Endothelial cell of umbilical vein (primary cell): ENCODE results near the gene CFHR1. TPM values are rescaled to one million over a fixed set of nuclear protein-coding genes. Genes with fewer than 3 reads are reported as not detected.
"Not testable (repeated sequence)": the region's sequence is repeated elsewhere in the genome, so short reads cannot be mapped to it uniquely, and the experiment has no call there.

Source experiments
- BruUV-seq: library from RNA; stranded (reverse); fragments of 400-500 nt; replicated peaks from 2 replicates; lab custom pipeline; 2021; lab: Mats Ljungman, UMichigan
- CTCF ChIA-PET: fragments of 300-600, 350-600 bp; sonication (Branson Sonifier 250); formaldehyde crosslinking; loops from one replicate; lab custom pipeline; 2021; ENCODE audit warnings: antibody characterized with exemption, inconsistent platforms; lab: Charles Lee
- POLR2A ChIA-PET: fragments of 300-600, 350-600 bp; sonication (Branson Sonifier 250); formaldehyde crosslinking; loops from one replicate; lab custom pipeline; 2021; ENCODE audit warnings: antibody characterized with exemption, inconsistent platforms; lab: Charles Lee
- DNase-seq: peaks from one replicate; pipeline ENCODE4 v3.0.0-alpha.2; 2011; ENCODE audit warnings: low read depth, low spot score
- FAIRE-seq: peaks from 2 replicates; lab custom pipeline; 2011; peaks lifted over from hg19 to GRCh38; lab: Jason Lieb, UNC
- H2AFZ ChIP-seq: 2 replicates; pipeline ENCODE4 v1.6.0; 2012; ENCODE audit warnings: low read depth, low read length, control low read depth, inconsistent platforms
- H3K27ac ChIP-seq: 2 replicates; pipeline ENCODE4 v1.5.1; 2011; ENCODE audit warnings: low read depth, mild to moderate bottlenecking, control low read depth, low read length, moderate library complexity; ENCODE audit not compliant: insufficient read depth
- H3K27me3 ChIP-seq, 2 experiments: 2 replicates each; pipeline versions ENCODE4 v1.6.0 to v1.6.1; 2011; ENCODE audit warnings: low read length in 2 of 2, mixed read lengths in 1 of 2; ENCODE audit not compliant: control insufficient read depth in 2 of 2, insufficient read depth in 2 of 2
- H3K36me3 ChIP-seq, 2 experiments: 2 replicates in 1 of 2; 3 replicates in 1 of 2; pipeline ENCODE4 v1.5.1; 2011; ENCODE audit warnings: low read length in 2 of 2, mild to moderate bottlenecking in 1 of 2, moderate library complexity in 1 of 2; ENCODE audit not compliant: control insufficient read depth in 2 of 2, insufficient read depth in 2 of 2; ENCODE audit errors: extremely low read depth in 1 of 2
- H3K4me1 ChIP-seq: 3 replicates; pipeline ENCODE4 v1.5.1; 2011; ENCODE audit warnings: mild to moderate bottlenecking, low read length; ENCODE audit not compliant: control insufficient read depth, insufficient read depth; ENCODE audit errors: extremely low read depth
- H3K4me2 ChIP-seq: 2 replicates; pipeline ENCODE4 v1.6.1; 2011; ENCODE audit warnings: low read length, control low read depth, mixed read lengths; ENCODE audit not compliant: insufficient read depth
- H3K4me3 ChIP-seq, 3 experiments: fragments of 200-600 bp in 1 of 3; sonication (generic), shearing (Covaris generic) in 1 of 3; replicated peaks in 1 of 3; 2 replicates each; pipeline ENCODE4 v1.5.1; 2011 to 2016; ENCODE audit warnings: control low read depth in 3 of 3, low read length in 3 of 3, mild to moderate bottlenecking in 2 of 3, inconsistent platforms in 1 of 3, low read depth in 1 of 3, moderate library complexity in 1 of 3; ENCODE audit not compliant: insufficient read depth in 1 of 3
- H3K79me2 ChIP-seq: 2 replicates; pipeline ENCODE4 v1.6.0; 2012; ENCODE audit warnings: low read length, inconsistent platforms; ENCODE audit not compliant: control insufficient read depth, insufficient read depth
- H3K9ac ChIP-seq: replicated peaks from 2 replicates; pipeline ENCODE3; 2011; ENCODE audit warnings: low read length, control low read depth; ENCODE audit not compliant: insufficient read depth; ENCODE audit errors: extremely low read depth
- H3K9me1 ChIP-seq: replicated peaks from 3 replicates; pipeline ENCODE4 v1.6.0; 2011; ENCODE audit warnings: mild to moderate bottlenecking, low read length; ENCODE audit not compliant: control insufficient read depth, insufficient read depth; ENCODE audit errors: extremely low read depth
- H3K9me3 ChIP-seq: replicated peaks from 2 replicates; pipeline ENCODE4 v1.5.1; 2012; ENCODE audit warnings: low read length, inconsistent platforms; ENCODE audit not compliant: control insufficient read depth, insufficient read depth
- H4K20me1 ChIP-seq: replicated peaks from 2 replicates; pipeline ENCODE3; 2011; ENCODE audit warnings: mild to moderate bottlenecking, low read length; ENCODE audit not compliant: control insufficient read depth, insufficient read depth; ENCODE audit errors: extremely low read depth
- CTCF ChIP-seq, 2 donors: IDR thresholded peaks; 1 replicate in 1 of 2; 2 replicates in 1 of 2; pipeline ENCODE4 v1.5.1; 2011; ENCODE audit warnings: low read length in 2 of 2, mild to moderate bottlenecking in 2 of 2, moderate library complexity in 2 of 2, control low read depth in 1 of 2, inconsistent platforms in 1 of 2, low read depth in 1 of 2; ENCODE audit not compliant: insufficient read depth in 1 of 2; ENCODE audit errors: extremely low read depth in 1 of 2
- EZH2 ChIP-seq: IDR thresholded peaks from 2 replicates; pipeline ENCODE4 v1.6.1; 2012; ENCODE audit warnings: borderline replicate concordance, low read depth, mild to moderate bottlenecking, moderate library complexity, low read length, inconsistent platforms; ENCODE audit not compliant: severe bottlenecking
- FOS ChIP-seq: IDR thresholded peaks from 2 replicates; pipeline ENCODE4 v1.6.1; 2011; ENCODE audit warnings: mild to moderate bottlenecking, low read length, moderate library complexity, borderline replicate concordance; ENCODE audit not compliant: insufficient read depth
- GATA2 ChIP-seq: IDR thresholded peaks from 2 replicates; pipeline ENCODE4 v1.7.0; 2011; ENCODE audit warnings: low read depth, mild to moderate bottlenecking, moderate library complexity, mixed read lengths, low read length; ENCODE audit not compliant: insufficient read length, insufficient read depth
- JUN ChIP-seq: IDR thresholded peaks from 2 replicates; pipeline ENCODE4 v1.6.1; 2011; ENCODE audit warnings: borderline replicate concordance, low read depth; ENCODE audit not compliant: insufficient read length, insufficient read depth
- MYC ChIP-seq: IDR thresholded peaks from one replicate; pipeline ENCODE4 v1.6.1; 2011; ENCODE audit warnings: mild to moderate bottlenecking, low read depth, low read length
- POLR2A ChIP-seq: IDR thresholded peaks from 2 replicates; pipeline ENCODE4 v1.6.1; 2012; ENCODE audit warnings: low read depth, mild to moderate bottlenecking, control low read depth, low read length
- POLR2AphosphoS5 ChIP-seq: IDR thresholded peaks from 2 replicates; pipeline ENCODE4 v1.6.1; 2012; ENCODE audit warnings: low read depth, mild to moderate bottlenecking, control low read depth, low read length, moderate library complexity; ENCODE audit not compliant: insufficient read depth
- dilution Hi-C: fragments of 300-500 bp; cut with MboI; formaldehyde crosslinking; loops from one replicate; pipeline ENCODE4 v1.15.0; 2019; ENCODE audit warnings: low sequenced_read_pairs; ENCODE audit not compliant: extremely low pct_ligation_motif_present
- intact Hi-C: fragments of 100-400 bp; cut with micrococcal nuclease; formaldehyde crosslinking; loops from one replicate; pipeline ENCODE4 v1.10.0; 2022
- polyA plus RNA-seq, 4 experiments: library from polyadenylated mRNA; depleted of rRNA in 3 of 4; stranded (reverse) in 3 of 4; unstranded in 1 of 4; fragments of >200 nt; gene quantifications; 2 replicates each; pipeline versions ENCODE4 v1.2.1 to v1.2.3, GENCODE V29; 2011 to 2012; ENCODE audit warnings: missing spikeins in 1 of 4
- total RNA-seq: library from RNA; stranded (reverse); gene quantifications from 2 replicates; pipeline ENCODE4 v1.2.3, GENCODE V29; 2021
- TF ChIP-seq, protein P1 (sequence below): IDR thresholded peaks from 2 replicates; pipeline ENCODE4 v1.6.1; 2011; ENCODE audit not compliant: insufficient read depth, insufficient read length

CFHR1 gene
- total and polyA plus RNA-seq, 2 donors (not counting 3 experiments of a cell fraction or from before 2014, with no cell fraction given) = 0.11 TPM; not detected in 1

DNA sequence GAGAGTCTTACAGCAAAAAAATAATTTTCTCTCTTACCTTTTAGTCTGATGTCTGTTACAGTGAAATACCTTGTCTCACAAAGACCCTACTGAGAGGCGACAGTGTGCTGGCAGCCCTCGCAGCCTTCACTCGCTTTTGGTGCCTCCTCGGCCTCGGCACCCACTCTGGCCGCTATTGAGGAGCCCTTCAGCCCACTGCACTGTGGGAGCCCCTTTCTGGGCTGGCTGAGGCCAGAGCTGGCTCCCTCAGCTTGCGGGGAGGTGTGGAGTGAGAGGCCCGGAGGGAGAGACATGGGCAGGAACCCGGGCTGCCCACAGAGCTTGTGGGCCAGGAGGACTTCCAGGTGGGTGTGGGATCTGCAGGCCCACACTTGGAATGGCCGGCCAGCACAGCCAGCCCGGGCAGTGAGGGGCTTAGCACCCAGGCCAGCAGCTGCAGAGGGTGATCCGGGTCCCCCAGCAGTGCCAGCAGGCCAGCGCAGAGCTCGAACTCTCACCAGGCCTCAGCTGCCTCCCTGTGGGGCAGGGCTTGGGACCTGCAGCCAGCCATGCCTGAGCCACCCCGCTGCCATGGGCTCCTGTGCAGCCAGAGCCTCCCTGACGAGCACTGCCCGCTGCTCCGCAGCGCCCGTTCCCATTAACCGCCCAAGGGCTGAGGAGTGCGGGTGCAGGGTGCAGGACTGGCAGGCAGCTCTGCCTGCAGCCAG is 10.8 kb upstream of the CFHR1 start:
- no peaks in the 10 kb centered on the region for H3K4me1 ChIP-seq
- no peak overlapping the region for H3K9ac ChIP-seq
- DNase-seq (no peak), FAIRE-seq (no peak)
- H3K27ac ChIP-seq = no peak overlapping the region
- BruUV-seq = no TSS peak
- no peaks in the 10 kb centered on the region for H3K9me3 ChIP-seq
- no peaks in the 10 kb centered on the region for H3K79me2 ChIP-seq
- no peak for TF ChIP-seq POLR2A
- TF ChIP-seq JUN = no peak
- no peak for TF ChIP-seq MYC
- TF ChIP-seq POLR2AphosphoS5 = no peak
- TF ChIP-seq CTCF (IDR thresholded peaks at IDR 0.05; ENCODE audit: extremely low read depth in 1 of 2, insufficient read depth in 1 of 2, low read depth in 1 of 2, low read length in 2 of 2) = no peak
- TF ChIP-seq GATA2 = no peak
- no peak for TF ChIP-seq EZH2
- TF ChIP-seq, protein P1, sequence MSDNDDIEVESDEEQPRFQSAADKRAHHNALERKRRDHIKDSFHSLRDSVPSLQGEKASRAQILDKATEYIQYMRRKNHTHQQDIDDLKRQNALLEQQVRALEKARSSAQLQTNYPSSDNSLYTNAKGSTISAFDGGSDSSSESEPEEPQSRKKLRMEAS = no peak
- TF ChIP-seq FOS = no peak
- intact Hi-C loops (no loop called here), dilution Hi-C loops (no loop called here)
- H3K27me3 ChIP-seq = no peaks in the 10 kb centered on the region
- H4K20me1 ChIP-seq = no peaks in the 10 kb centered on the region
- ChIA-PET CTCF (no interaction called here), POLR2A (no interaction called here)
- no peak overlapping the region for H3K4me3 ChIP-seq
- H3K36me3 ChIP-seq = no peaks in the 10 kb centered on the region
- no peak overlapping the region for H2AFZ ChIP-seq
- no peaks in the 10 kb centered on the region for H3K9me1 ChIP-seq
- no peak overlapping the region for H3K4me2 ChIP-seq

DNA sequence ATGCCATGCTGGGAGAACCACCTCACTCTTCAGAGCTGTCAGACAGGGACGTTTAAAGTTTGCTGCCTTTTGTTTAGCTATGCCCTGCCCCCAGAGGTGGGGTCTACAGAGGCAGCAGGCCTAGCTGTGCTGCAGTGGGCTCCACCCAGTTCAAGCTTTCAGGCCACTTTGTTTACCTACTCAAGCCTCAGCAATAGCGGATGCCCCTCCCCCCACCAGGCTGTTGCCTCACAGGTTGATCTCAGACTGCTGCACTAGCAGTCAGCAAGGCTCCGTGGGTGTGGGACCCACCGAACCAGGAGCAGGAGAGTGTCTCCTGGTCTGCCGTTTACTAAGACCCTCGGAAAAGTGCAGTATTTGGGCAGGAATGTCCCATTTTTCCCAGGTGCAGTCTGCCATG is 2.1 kb upstream of the CFHR1 start:
- H3K79me2 ChIP-seq, H2AFZ ChIP-seq, DNase-seq, FAIRE-seq, H3K9me3 ChIP-seq, CTCF ChIA-PET, H3K36me3 ChIP-seq, H3K9ac ChIP-seq, POLR2A ChIA-PET, H3K27me3 ChIP-seq, H3K27ac ChIP-seq, H3K4me2 ChIP-seq, intact Hi-C loops, H3K4me1 ChIP-seq, H3K9me1 ChIP-seq, H4K20me1 ChIP-seq, H3K4me3 ChIP-seq, BruUV-seq, dilution Hi-C loops: not testable (repeated sequence)

- H3K4me1 ChIP-seq, H3K4me2 ChIP-seq, CTCF ChIA-PET, BruUV-seq, H3K9me1 ChIP-seq, H3K9ac ChIP-seq, H3K27ac ChIP-seq, H4K20me1 ChIP-seq, FAIRE-seq, H3K27me3 ChIP-seq, H3K4me3 ChIP-seq, H3K9me3 ChIP-seq, dilution Hi-C loops, H3K36me3 ChIP-seq, H2AFZ ChIP-seq, POLR2A ChIA-PET, H3K79me2 ChIP-seq: not testable (repeated sequence)
- intact Hi-C loops = loop anchor here (5.0 to 10.0 kb wide), 3 partner anchors 347 to 529 kb away; no protein-coding TSS in a partner anchor
- DNase-seq = peak; percentile 47
These were observed 8.3 kb downstream of the CFHR1 start for GRCh38 chr1:196827860-196828259.
